DND-41 (cell line): ENCODE data around the gene KIF13A.
"Not testable (repeated sequence)": the region's sequence is repeated elsewhere in the genome, so short reads cannot be mapped to it uniquely, and the experiment has no call there.

Experiments used
- ATAC-seq: fragments of 200-7000 bp; cut with Tn5 transposase; 3 replicates; pipeline ENCODE4 v1.9.1; 2021; ENCODE audit warnings: low read depth; ENCODE audit not compliant: insufficient read depth
- DNase-seq: peaks from one replicate; pipeline ENCODE4 v3.0.0-alpha.2; 2020
- H2AFZ ChIP-seq: 2 replicates; pipeline ENCODE4 v1.6.0; 2012; ENCODE audit warnings: low read depth, low read length
- H3K27ac ChIP-seq: 2 replicates; pipeline ENCODE4 v1.5.1; 2012; ENCODE audit warnings: low read length, inconsistent platforms
- H3K27me3 ChIP-seq: fragments of 200-600 bp; sonication (generic); 2 replicates; pipeline ENCODE4 v1.6.0; 2012; ENCODE audit warnings: low read length, mild to moderate bottlenecking, inconsistent platforms; ENCODE audit not compliant: insufficient read depth, poor library complexity
- H3K36me3 ChIP-seq: 2 replicates; pipeline ENCODE4 v1.5.1; 2012; ENCODE audit warnings: low read length, inconsistent platforms; ENCODE audit not compliant: insufficient read depth
- H3K4me1 ChIP-seq: 2 replicates; pipeline ENCODE4 v1.5.1; 2012; ENCODE audit warnings: mild to moderate bottlenecking, low read length; ENCODE audit not compliant: insufficient read depth
- H3K4me2 ChIP-seq: 2 replicates; pipeline ENCODE4 v1.6.0; 2012; ENCODE audit warnings: mild to moderate bottlenecking, moderate library complexity, low read length, inconsistent platforms; ENCODE audit not compliant: insufficient read depth
- H3K4me3 ChIP-seq, 2 experiments: fragments of 200-600 bp in 1 of 2; shearing (Covaris generic) in 1 of 2; 2 replicates each; pipeline ENCODE4 v1.5.1; 2012 to 2016; ENCODE audit warnings: inconsistent platforms in 2 of 2, low read length in 2 of 2, mild to moderate bottlenecking in 2 of 2, low read depth in 1 of 2, moderate library complexity in 1 of 2
- H3K79me2 ChIP-seq: 2 replicates; pipeline ENCODE4 v1.6.0; 2012; ENCODE audit warnings: low read length, inconsistent platforms; ENCODE audit not compliant: insufficient read depth
- H3K9ac ChIP-seq: 2 replicates; pipeline ENCODE4 v1.6.0; 2012; ENCODE audit warnings: low read depth, mild to moderate bottlenecking, inconsistent platforms, low read length, moderate library complexity
- H3K9me3 ChIP-seq: 2 replicates; pipeline ENCODE4 v1.5.1; 2012; ENCODE audit warnings: low read length, moderate library complexity, mild to moderate bottlenecking, inconsistent platforms; ENCODE audit not compliant: insufficient read depth, severe bottlenecking
- H4K20me1 ChIP-seq: 2 replicates; pipeline ENCODE4 v1.6.0; 2012; ENCODE audit warnings: low read length; ENCODE audit not compliant: insufficient read depth
- EZH2 ChIP-seq: IDR thresholded peaks from 3 replicates; pipeline ENCODE4 v1.6.1; 2012; ENCODE audit warnings: borderline replicate concordance, low read depth, mild to moderate bottlenecking, moderate library complexity, low read length, inconsistent platforms; ENCODE audit not compliant: severe bottlenecking
- TF ChIP-seq, protein P1 (sequence below): IDR thresholded peaks from 2 replicates; pipeline ENCODE4 v1.5.1; 2012; ENCODE audit warnings: borderline replicate concordance, low read length, moderate library complexity, mild to moderate bottlenecking; ENCODE audit not compliant: poor library complexity, severe bottlenecking; ENCODE audit errors: extremely low read depth

The KIF13A gene

DNA sequence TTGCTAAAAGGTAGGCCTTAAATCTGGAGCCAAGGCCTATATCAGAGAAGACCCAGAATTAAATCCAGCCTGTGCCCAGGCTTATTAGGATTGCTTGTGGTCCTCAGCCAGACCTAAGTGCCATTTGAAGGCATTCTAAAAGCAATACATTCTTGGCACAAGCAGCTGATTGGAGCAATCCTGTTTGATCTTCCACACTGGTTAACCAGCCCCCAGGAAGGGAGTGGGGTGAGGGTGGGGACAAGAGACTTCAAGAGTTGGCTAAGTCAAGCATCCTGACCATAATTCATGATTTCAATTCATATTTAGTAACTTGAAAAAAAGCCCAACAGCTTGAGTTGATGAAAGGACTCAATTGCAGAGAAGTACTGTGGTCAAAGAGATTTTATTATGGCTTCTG is 128.9 kb downstream of the KIF13A start:
- H3K79me2 ChIP-seq, result no peaks in the 10 kb centered on the region

DNA sequence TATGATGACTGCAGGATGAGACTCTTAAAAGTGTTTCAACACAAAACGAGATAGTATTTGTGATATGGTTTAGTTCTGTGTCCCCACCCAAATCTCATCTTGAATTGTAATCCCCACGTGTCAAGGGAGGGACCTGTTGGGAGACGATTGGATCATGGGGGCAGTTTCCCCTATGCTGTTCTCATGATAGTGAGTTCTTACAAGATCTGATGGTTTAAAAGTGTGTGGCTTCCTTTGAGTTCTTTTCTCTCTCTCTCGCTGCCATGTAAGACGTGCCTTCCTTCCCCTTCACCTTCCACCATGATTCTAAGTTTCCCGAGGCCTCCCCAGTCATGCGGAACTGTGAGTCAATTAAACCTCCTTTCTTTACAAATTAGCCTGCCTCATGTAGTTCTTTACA is 130.2 kb downstream of the KIF13A start:
- H3K9ac ChIP-seq, H3K36me3 ChIP-seq, H3K27me3 ChIP-seq, H3K9me3 ChIP-seq, H3K79me2 ChIP-seq, DNase-seq, H3K4me3 ChIP-seq, H2AFZ ChIP-seq, H4K20me1 ChIP-seq, H3K27ac ChIP-seq, ATAC-seq, H3K4me1 ChIP-seq, H3K4me2 ChIP-seq: not testable (repeated sequence)

More for the DNA sequence above, 128.9 kb downstream of the KIF13A start:
- H3K9me3 ChIP-seq, result no peaks in the 10 kb centered on the region
- no peak overlapping the region for H2AFZ ChIP-seq
- no peaks in the 10 kb centered on the region for H3K36me3 ChIP-seq
- DNase-seq (no peak), ATAC-seq (no peak)
- no peak overlapping the region for H3K4me2 ChIP-seq
- H3K4me1 ChIP-seq, result no peaks in the 10 kb centered on the region
- H4K20me1 ChIP-seq, result no peaks in the 10 kb centered on the region
- H3K4me3 ChIP-seq, result no peak overlapping the region
- no peaks in the 10 kb centered on the region for H3K27me3 ChIP-seq
- TF ChIP-seq, protein P1, sequence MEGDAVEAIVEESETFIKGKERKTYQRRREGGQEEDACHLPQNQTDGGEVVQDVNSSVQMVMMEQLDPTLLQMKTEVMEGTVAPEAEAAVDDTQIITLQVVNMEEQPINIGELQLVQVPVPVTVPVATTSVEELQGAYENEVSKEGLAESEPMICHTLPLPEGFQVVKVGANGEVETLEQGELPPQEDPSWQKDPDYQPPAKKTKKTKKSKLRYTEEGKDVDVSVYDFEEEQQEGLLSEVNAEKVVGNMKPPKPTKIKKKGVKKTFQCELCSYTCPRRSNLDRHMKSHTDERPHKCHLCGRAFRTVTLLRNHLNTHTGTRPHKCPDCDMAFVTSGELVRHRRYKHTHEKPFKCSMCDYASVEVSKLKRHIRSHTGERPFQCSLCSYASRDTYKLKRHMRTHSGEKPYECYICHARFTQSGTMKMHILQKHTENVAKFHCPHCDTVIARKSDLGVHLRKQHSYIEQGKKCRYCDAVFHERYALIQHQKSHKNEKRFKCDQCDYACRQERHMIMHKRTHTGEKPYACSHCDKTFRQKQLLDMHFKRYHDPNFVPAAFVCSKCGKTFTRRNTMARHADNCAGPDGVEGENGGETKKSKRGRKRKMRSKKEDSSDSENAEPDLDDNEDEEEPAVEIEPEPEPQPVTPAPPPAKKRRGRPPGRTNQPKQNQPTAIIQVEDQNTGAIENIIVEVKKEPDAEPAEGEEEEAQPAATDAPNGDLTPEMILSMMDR, result no peak
- no peak for TF ChIP-seq EZH2
- H3K9ac ChIP-seq, result no peak overlapping the region
- H3K27ac ChIP-seq, result no peak overlapping the region

DNA sequence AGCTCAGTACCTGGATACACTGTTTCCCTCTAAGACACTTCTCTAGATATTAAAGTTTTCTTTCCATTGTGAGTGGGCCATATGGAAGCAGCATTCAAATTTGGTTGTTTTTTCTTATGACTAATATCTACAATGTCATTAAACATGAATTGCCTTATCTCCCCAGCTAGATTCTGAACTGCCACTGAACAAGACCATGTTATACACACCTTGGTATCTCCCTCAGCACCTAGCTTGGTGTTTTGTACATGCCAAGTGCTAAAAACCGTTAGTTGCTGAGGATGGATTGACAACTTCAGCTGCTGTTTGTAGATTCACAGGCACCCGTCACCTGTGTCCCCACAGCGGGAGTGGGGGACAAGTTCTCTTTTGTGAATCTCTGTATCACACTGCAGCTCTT is 131.1 kb downstream of the KIF13A start:
- no peaks in the 10 kb centered on the region for H3K27me3 ChIP-seq
- no peaks in the 10 kb centered on the region for H3K4me1 ChIP-seq
- no peaks in the 10 kb centered on the region for H4K20me1 ChIP-seq
- no peak overlapping the region for H3K9ac ChIP-seq
- H2AFZ ChIP-seq, result no peak overlapping the region
- no peaks in the 10 kb centered on the region for H3K36me3 ChIP-seq
- no peaks in the 10 kb centered on the region for H3K79me2 ChIP-seq
- H3K4me2 ChIP-seq, result no peak overlapping the region
- DNase-seq (no peak), ATAC-seq (no peak)
- H3K4me3 ChIP-seq, result no peak overlapping the region
- H3K27ac ChIP-seq, result no peak overlapping the region
- H3K9me3 ChIP-seq, result no peaks in the 10 kb centered on the region
- no peak for TF ChIP-seq EZH2
- TF ChIP-seq, protein P1, result no peak

DNA sequence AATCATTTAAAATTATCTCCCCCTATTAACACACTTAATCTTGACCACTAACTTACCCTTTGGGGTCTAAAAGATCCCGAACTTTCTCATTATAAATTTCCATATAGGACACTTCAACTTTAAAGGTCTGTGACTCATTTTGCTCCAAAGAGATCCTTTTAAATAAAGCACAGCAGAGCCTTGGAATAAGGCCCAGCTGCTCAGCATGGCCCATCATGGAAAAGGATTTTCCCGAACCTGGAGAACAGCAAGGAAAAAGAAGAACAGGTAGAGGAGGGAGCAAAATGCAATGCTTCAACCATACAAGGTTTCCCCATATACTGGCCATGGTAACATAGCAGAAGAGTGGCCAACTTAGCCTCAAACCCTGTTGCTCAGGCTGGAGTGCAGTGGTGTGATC is 132.1 kb downstream of the KIF13A start:
- H4K20me1 ChIP-seq, result no peaks in the 10 kb centered on the region
- no peaks in the 10 kb centered on the region for H3K4me1 ChIP-seq
- H3K4me2 ChIP-seq, result no peak overlapping the region
- no peak for TF ChIP-seq EZH2
- TF ChIP-seq, protein P1, result no peak
- ATAC-seq (no peak), DNase-seq (no peak)
- H3K9me3 ChIP-seq, result no peaks in the 10 kb centered on the region
- H2AFZ ChIP-seq, result no peak overlapping the region
- H3K4me3 ChIP-seq, result no peak overlapping the region
- no peak overlapping the region for H3K27ac ChIP-seq
- no peak overlapping the region for H3K9ac ChIP-seq
- H3K36me3 ChIP-seq, result no peaks in the 10 kb centered on the region
- H3K79me2 ChIP-seq, result no peaks in the 10 kb centered on the region
- no peaks in the 10 kb centered on the region for H3K27me3 ChIP-seq
